ENCODE results near the gene LIPC. TPM values are rescaled to one million over a fixed set of nuclear protein-coding genes. Genes with fewer than 3 reads are reported as not detected.

The LIPC gene
- total and polyA plus RNA-seq, 2 of the 4 experiments (the other 2 are of a cell fraction) = 0.07 TPM; not detected in 1

- 65% methylated on average over 4 of the region's 4 CpGs; no CpG with 5 or more reads in 1 of the 2 experiments for WGBS, 2 experiments (ENCODE audit: extremely low coverage in 2 of 2, insufficient read length in 1 of 2)
- CTCF ChIA-PET = no interaction called here
- BruUV-seq (replicated peaks) = no TSS peak
Observed at GRCh38 chr15:58572521-58572920, 140.7 kb downstream of the LIPC start.

More at GRCh38 chr15:58572521-58572920, 140.7 kb downstream of the LIPC start:
- no peak overlapping the region for H4K91ac ChIP-seq (ENCODE audit: insufficient read depth, low read depth, low read length)
- H2BK120ac ChIP-seq (ENCODE audit: low read depth, low read length) = no peak overlapping the region
- no peak overlapping the region for H3K18ac ChIP-seq (ENCODE audit: low read depth, low read length)
- TF ChIP-seq NFE2L2 (IDR thresholded peaks at IDR 0.05; ENCODE audit: low read depth, low read length) = no peak
- TF ChIP-seq RAD21 (IDR thresholded peaks at IDR 0.05; ENCODE audit: low read length) = no peak
- TF ChIP-seq RFX5 (IDR thresholded peaks at IDR 0.05; ENCODE audit: low read depth, low read length) = no peak
- no peak for TF ChIP-seq SMC3 (IDR thresholded peaks at IDR 0.05; ENCODE audit: low read depth, low read length)
- TF ChIP-seq CHD1 (IDR thresholded peaks at IDR 0.05; ENCODE audit: low read depth, low read length) = no peak
- TF ChIP-seq CTCF (conservative IDR thresholded peaks at IDR 0.05; ENCODE audit: low read depth, low read length) = no peak
- no peak for TF ChIP-seq MAFK (IDR thresholded peaks at IDR 0.05; ENCODE audit: low read depth, low read length)
- TF ChIP-seq MAZ (IDR thresholded peaks at IDR 0.05; ENCODE audit: borderline replicate concordance, low read depth, low read length) = no peak
- no peak overlapping the region for H3K56ac ChIP-seq (ENCODE audit: extremely low read depth, insufficient read depth, low read length)
- H4K8ac ChIP-seq (ENCODE audit: low read depth in 2 of 2, low read length in 2 of 2) = no peak overlapping the region
- dilution Hi-C loops (cut with HindIII; ENCODE audit: low sequenced_read_pairs, unreplicated experiment) = no loop called here
- no peak overlapping the region for H2BK20ac ChIP-seq (ENCODE audit: low read depth, low read length)
- H3K4me3 ChIP-seq (ENCODE audit: insufficient read depth, low read depth, low read length) = no peak overlapping the region
- no peaks in the 10 kb centered on the region for H3K79me1 ChIP-seq (ENCODE audit: low read depth in 1 of 2, low read length in 2 of 2)
- H3K4me1 ChIP-seq (ENCODE audit: control insufficient read depth, insufficient read depth, low read length) = no peaks in the 10 kb centered on the region
- no peak overlapping the region for H4K5ac ChIP-seq (ENCODE audit: low read depth, low read length)
- H2BK5ac ChIP-seq (ENCODE audit: low read depth, low read length, poor library complexity, severe bottlenecking) = no peak overlapping the region
- H3K36me3 ChIP-seq (ENCODE audit: control insufficient read depth, insufficient read depth, low read length) = no peaks in the 10 kb centered on the region
- no peak overlapping the region for H3K27ac ChIP-seq (ENCODE audit: insufficient read depth, low read length)
- H3K23ac ChIP-seq (ENCODE audit: low read depth, low read length) = no peak overlapping the region
- intact Hi-C loops (cut with micrococcal nuclease) = no loop called here
- no peak overlapping the region for H2AK9ac ChIP-seq (replicated peaks; ENCODE audit: low read depth, low read length, poor library complexity)
- H3K9ac ChIP-seq (ENCODE audit: low read depth, low read length) = no peak overlapping the region
- POLR2A ChIA-PET (ENCODE audit: unreplicated experiment) = no interaction called here
- peaks cover 3% of the 10 kb centered on the region; the same call in 1 of the 2 replicates for H3K9me3 ChIP-seq (ENCODE audit: control insufficient read depth, insufficient read depth, low read length)
- H2AK5ac ChIP-seq (ENCODE audit: low read depth, low read length) = no peak overlapping the region
- no peak overlapping the region for H2BK15ac ChIP-seq (ENCODE audit: low read depth, low read length)
- no peaks in the 10 kb centered on the region for H4K20me1 ChIP-seq (ENCODE audit: insufficient read depth, low read length)
- no peak overlapping the region for H3K14ac ChIP-seq (replicated peaks; ENCODE audit: low read depth, low read length)
- in situ Hi-C loops (cut with MboI; ENCODE audit: low sequenced_read_pairs) = no loop called here
- H3K9me1 ChIP-seq (ENCODE audit: insufficient read depth, low read length) = no peaks in the 10 kb centered on the region
- H2AFZ ChIP-seq (replicated peaks; ENCODE audit: low read length, poor library complexity) = no peak overlapping the region
- DNase-seq (no peak), ATAC-seq (ENCODE audit: low read depth) (no peak)
- H3K4ac ChIP-seq (ENCODE audit: low read depth, low read length) = no peak overlapping the region
- H3K4me2 ChIP-seq (ENCODE audit: low read depth, low read length) = no peak overlapping the region
- H3K27me3 ChIP-seq (ENCODE audit: control insufficient read depth, insufficient read depth, low read length) = no peaks in the 10 kb centered on the region

All from IMR-90 (cell line).